A673 (cell line): ENCODE results near the gene TLE3. TPM values are rescaled to one million over a fixed set of nuclear protein-coding genes. Genes with fewer than 3 reads are reported as not detected.

Source experiments
- BruUV-seq: library from RNA; stranded (reverse); fragments of 400-500 nt; replicated peaks from 2 replicates; lab custom pipeline; 2021; lab: Mats Ljungman, UMichigan
- CTCF ChIA-PET: fragments of 300-600 bp; sonication (Branson Sonifier 250); formaldehyde crosslinking; loops from one replicate; lab custom pipeline; 2022; ENCODE audit warnings: antibody characterized with exemption; lab: Charles Lee
- POLR2A ChIA-PET: fragments of 300-600 bp; sonication (Branson Sonifier 250); formaldehyde crosslinking; loops from one replicate; lab custom pipeline; 2022; ENCODE audit warnings: antibody characterized with exemption; ENCODE audit not compliant: low non-redundant PET; lab: Charles Lee
- DNase-seq: peaks from one replicate; pipeline ENCODE4 v3.0.0-alpha.2; 2015; ENCODE audit warnings: low spot score
- H3K27ac ChIP-seq: fragments of 200-600 bp; sonication (generic); 2 replicates; pipeline ENCODE4 v1.5.1; 2016; ENCODE audit warnings: mixed run types, low read depth, mild to moderate bottlenecking, mixed read lengths, antibody characterized with exemption, low read length; ENCODE audit not compliant: poor library complexity, severe bottlenecking
- H3K27me3 ChIP-seq: fragments of 200-600 bp; sonication (generic); replicated peaks from 2 replicates; pipeline ENCODE4 v1.6.1; 2017; ENCODE audit warnings: mixed run types, low read depth, mild to moderate bottlenecking, mixed read lengths, antibody characterized with exemption, low read length; ENCODE audit not compliant: insufficient read depth, poor library complexity
- H3K36me3 ChIP-seq: fragments of 200-600 bp; sonication (generic); 2 replicates; pipeline ENCODE4 v1.6.1; 2016; ENCODE audit warnings: mixed run types, mild to moderate bottlenecking, mixed read lengths, antibody characterized with exemption, low read length; ENCODE audit not compliant: insufficient read depth, poor library complexity, severe bottlenecking
- H3K4me1 ChIP-seq: fragments of 200-600 bp; sonication (generic); 2 replicates; pipeline ENCODE4 v1.6.1; 2017; ENCODE audit warnings: mixed run types, mild to moderate bottlenecking, mixed read lengths, antibody characterized with exemption, low read length; ENCODE audit not compliant: insufficient read depth, poor library complexity, severe bottlenecking
- H3K4me3 ChIP-seq: fragments of 200-600 bp; sonication (generic); 2 replicates; pipeline ENCODE4 v1.5.1; 2016; ENCODE audit warnings: low read depth, mixed run types, mild to moderate bottlenecking, mixed read lengths, low read length; ENCODE audit not compliant: poor library complexity, severe bottlenecking
- H3K9me3 ChIP-seq: fragments of 200-600 bp; sonication (generic); 2 replicates; pipeline ENCODE4 v1.6.1; 2016; ENCODE audit warnings: mixed run types, low read depth, mild to moderate bottlenecking, mixed read lengths, antibody characterized with exemption, low read length; ENCODE audit not compliant: poor library complexity, severe bottlenecking
- EZH2 ChIP-seq: fragments of 200-600 bp; sonication (generic); IDR thresholded peaks from 2 replicates; pipeline ENCODE4 v1.6.1; 2017; ENCODE audit warnings: borderline replicate concordance, low read depth, mild to moderate bottlenecking, mixed read lengths, antibody characterized with exemption, low read length; ENCODE audit not compliant: poor library complexity, severe bottlenecking
- intact Hi-C: fragments of 100-400 bp; cut with micrococcal nuclease; formaldehyde crosslinking; loops from one replicate; pipeline ENCODE4 v1.10.0; 2022; ENCODE audit not compliant: unreplicated experiment
- total RNA-seq: library from RNA; stranded (reverse); gene quantifications from 2 replicates; pipeline ENCODE4 v1.2.3, GENCODE V29; 2021
- TF ChIP-seq, protein P1 (sequence below): fragments of 300-800, 200-600 bp; sonication (generic); conservative IDR thresholded peaks from 2 replicates; pipeline ENCODE4 v1.5.1; 2017; ENCODE audit warnings: low read depth, mild to moderate bottlenecking, antibody characterized with exemption, low read length, moderate library complexity, mixed read lengths

TLE3 gene
- total RNA-seq, 1 experiment from 2014 or later, result 90.4 TPM

DNA sequence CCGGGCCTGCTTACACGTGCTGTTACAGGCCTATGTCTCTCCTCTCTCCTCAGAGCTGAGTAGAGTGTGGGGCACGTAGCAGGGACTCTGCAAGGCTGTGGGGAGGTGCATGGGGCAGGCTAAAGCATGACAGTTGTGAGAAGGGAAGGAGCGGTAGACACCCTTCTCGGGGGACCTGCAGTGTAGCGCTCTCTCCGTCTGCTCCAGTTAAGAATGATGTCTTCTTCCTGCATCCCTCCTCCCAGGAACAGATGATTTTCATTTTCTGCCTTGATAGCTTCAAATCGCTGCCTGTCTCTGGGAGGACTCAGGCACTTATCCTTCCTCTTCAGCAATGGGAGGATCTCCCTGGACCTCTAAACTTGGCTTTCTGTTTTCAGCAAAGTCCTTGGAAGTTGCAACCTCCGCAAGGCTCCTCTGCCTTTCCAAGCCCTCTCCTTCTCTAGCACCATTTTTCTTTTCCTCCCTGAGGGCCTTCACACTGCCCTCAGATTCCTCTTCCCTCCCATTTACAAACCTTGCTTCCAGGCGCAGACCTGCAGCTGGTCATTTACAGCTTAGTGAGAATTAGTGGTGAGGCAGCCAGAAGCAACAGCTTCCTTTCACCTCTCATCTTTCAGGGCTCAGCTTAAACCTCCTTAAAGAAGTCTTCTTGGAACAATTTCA lies 23.4 kb upstream of the TLE3 start:
- Histone ChIP-seq H3K4me1 (no peaks in the 10 kb centered on the region), H3K27ac (no peak overlapping the region), H3K27me3 (no peaks in the 10 kb centered on the region), H3K9me3 (no peaks in the 10 kb centered on the region), H3K4me3 (no peak overlapping the region), H3K36me3 (no peaks in the 10 kb centered on the region)
- ChIA-PET POLR2A (no interaction called here), CTCF (interaction anchor here (0.6 kb wide), 1 partner anchor 363 kb away, joined by 6 read pairs; no protein-coding TSS in a partner anchor)
- BruUV-seq, result no TSS peak
- intact Hi-C loops, result no loop called here
- no peak for DNase-seq
- TF ChIP-seq, protein P1, sequence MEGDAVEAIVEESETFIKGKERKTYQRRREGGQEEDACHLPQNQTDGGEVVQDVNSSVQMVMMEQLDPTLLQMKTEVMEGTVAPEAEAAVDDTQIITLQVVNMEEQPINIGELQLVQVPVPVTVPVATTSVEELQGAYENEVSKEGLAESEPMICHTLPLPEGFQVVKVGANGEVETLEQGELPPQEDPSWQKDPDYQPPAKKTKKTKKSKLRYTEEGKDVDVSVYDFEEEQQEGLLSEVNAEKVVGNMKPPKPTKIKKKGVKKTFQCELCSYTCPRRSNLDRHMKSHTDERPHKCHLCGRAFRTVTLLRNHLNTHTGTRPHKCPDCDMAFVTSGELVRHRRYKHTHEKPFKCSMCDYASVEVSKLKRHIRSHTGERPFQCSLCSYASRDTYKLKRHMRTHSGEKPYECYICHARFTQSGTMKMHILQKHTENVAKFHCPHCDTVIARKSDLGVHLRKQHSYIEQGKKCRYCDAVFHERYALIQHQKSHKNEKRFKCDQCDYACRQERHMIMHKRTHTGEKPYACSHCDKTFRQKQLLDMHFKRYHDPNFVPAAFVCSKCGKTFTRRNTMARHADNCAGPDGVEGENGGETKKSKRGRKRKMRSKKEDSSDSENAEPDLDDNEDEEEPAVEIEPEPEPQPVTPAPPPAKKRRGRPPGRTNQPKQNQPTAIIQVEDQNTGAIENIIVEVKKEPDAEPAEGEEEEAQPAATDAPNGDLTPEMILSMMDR, result no peak
- no peak for TF ChIP-seq EZH2

DNA sequence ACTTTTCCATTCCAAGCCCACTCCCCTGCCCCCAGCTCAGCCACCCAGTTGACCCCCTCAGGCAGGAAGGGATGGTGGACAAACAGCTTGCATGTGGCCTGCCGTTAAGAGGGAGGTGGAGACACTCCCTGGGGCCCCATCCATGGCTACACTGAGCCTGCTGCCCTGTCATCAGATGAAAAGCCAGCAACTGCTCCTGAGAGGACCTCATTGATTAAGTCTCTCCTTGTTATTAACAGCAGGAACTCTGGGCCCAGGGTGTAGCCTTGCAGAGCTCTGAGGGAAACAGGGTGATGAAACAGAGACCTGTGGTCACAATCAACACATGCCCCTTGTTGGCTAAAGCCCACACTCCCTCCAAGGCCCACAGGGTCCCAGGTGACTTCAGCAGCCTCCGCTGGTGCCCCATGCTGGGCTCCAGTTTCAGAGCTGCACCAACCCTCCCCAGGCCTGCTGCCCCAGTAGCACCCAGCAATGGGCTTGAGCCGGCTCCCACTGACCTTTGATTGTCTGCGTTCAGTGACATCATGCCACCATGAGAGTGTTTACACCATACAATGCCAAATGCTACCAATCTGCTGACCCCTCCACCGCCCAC lies 22.3 kb upstream of the TLE3 start:
- DNase-seq, result no peak
- no peak for TF ChIP-seq EZH2
- TF ChIP-seq, protein P1, result no peak
- ChIA-PET CTCF (no interaction called here), POLR2A (no interaction called here)
- Histone ChIP-seq H3K4me1 (no peaks in the 10 kb centered on the region), H3K27me3 (no peaks in the 10 kb centered on the region), H3K27ac (no peak overlapping the region), H3K36me3 (no peaks in the 10 kb centered on the region), H3K9me3 (no peaks in the 10 kb centered on the region), H3K4me3 (no peak overlapping the region)
- no TSS peak for BruUV-seq
- intact Hi-C loops, result no loop called here

DNA sequence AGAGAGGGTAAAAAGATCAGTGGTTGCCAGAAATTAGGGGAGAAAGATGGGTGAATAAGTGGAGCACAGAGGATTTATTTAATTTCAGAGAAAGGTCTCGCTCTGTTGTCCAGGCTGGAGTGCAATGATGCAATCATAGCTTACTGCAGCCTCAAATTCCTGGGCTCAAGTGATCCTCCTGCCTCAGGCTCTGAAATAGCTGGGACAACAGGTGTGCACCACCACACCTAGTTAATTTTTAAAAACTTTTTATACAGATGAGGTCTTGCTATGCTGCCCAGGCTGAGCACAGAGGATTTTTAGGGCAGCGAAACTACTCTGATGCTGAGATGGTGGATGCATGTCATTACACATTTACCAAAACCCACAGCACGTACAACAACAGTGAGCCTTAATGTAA lies 20.9 kb upstream of the TLE3 start:
- CTCF ChIA-PET, result no interaction called here
- POLR2A ChIA-PET, result no interaction called here
- Histone ChIP-seq H3K4me1 (no peaks in the 10 kb centered on the region), H3K27ac (no peak overlapping the region), H3K9me3 (no peaks in the 10 kb centered on the region), H3K4me3 (no peak overlapping the region), H3K36me3 (no peaks in the 10 kb centered on the region), H3K27me3 (no peaks in the 10 kb centered on the region)
- no peak for DNase-seq
- intact Hi-C loops, result no loop called here
- TF ChIP-seq, protein P1, result no peak
- TF ChIP-seq EZH2, result no peak
- BruUV-seq, result no TSS peak
